GM21381 (cell line): ENCODE data around the gene UVRAG.
A peak's percentile ranks its signal among the peaks of the same experiment; 100 is the strongest.
"Not testable (repeated sequence)": the region's sequence is repeated elsewhere in the genome, so short reads cannot be mapped to it uniquely, and the experiment has no call there.

Source experiments
- ATAC-seq: cut with Tn5 transposase; IDR thresholded peaks from one replicate; pipeline ENCODE4 v1.9.1; 2021; ENCODE audit warnings: mild to moderate bottlenecking, moderate library complexity; ENCODE audit not compliant: unreplicated experiment

UVRAG gene

DNA sequence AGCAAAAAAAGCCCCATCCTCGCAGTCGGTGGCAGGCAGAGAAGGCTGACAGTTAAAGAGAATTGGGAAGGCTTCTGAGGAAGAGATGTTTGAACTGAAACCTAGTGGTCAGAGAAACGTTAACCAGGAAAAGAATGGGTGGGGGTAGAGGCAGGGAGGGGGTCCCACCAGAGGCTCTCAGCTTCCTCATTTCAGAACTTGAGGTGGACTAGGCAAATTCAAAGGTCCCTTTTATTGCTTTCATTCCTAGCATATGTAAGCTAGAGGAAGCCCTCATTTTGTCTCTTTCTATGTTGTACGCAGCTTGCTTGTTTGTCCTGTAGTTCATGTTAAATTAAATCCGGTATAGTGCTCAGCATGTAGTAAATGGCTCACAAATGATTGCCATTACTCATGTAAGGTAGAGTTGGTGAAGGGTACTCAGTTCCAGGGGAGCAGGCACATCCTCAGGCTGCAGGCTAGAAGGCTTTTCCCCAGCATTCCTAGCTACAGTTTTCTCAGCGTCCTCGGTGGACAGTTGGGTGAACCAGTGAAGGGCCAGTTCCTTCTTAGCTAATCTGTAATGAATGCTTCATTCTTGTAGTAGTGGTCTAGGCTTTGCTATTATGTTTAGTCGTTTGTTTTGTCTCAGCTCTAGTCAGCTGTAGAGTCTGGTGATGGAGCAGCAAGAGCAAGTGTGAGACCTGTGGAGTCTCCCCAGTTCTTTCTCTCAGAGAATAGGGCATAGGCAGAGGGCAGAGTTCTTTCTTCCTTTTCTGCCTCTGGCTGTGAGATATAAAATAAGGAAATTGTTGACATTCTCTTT lies 58.6 kb downstream of the UVRAG start:
- peak; percentile 66 for ATAC-seq

- ATAC-seq = no peak
Measured at GRCh38 chr11:75874684-75875341, 59.8 kb downstream of the UVRAG start.

GRCh38 chr11:75877327-75877726 lies 62.3 kb downstream of the UVRAG start:
- not testable (repeated sequence) for ATAC-seq

DNA sequence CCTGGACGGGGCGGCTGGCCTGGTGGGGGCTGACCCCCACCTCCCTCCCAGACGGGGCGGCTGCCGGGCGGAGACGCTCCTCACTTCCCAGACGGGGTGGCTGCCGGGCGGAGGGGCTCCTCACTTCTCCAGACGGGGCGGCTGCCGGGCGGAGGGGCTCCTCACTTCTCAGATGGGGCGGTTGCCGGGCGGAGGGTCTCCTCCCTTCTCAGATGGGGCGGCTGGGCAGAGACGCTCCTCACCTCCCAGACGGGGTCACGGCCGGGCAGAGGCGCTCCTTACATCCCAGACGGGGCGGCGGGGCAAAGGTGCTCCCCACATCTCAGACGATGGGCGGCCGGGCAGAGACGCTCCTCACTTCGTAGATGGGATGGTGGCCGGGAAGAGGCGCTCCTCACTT lies 62.9 kb downstream of the UVRAG start:
- ATAC-seq = not testable (repeated sequence)

DNA sequence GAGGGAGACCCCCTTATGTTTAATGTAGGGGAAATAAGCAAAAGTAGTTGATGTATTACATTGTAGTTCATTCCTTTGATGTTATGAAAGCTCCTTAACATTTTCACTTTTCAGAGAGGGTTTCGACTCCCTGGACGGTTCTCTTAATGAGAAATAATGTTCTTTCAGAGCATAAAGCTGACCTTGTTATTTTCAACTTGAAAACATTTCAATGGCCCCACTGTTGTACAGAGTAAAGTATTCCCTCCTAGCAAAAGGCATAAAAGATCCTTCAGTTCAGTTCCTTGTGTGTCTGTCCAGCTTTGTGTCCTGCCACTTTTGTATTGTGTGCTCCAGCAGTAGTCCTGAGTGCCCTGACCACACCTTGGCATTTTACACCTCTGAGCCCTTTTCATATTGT lies 63.9 kb downstream of the UVRAG start:
- ATAC-seq = no peak

GRCh38 chr11:75879737-75880136 lies 64.7 kb downstream of the UVRAG start:
- no peak for ATAC-seq

DNA sequence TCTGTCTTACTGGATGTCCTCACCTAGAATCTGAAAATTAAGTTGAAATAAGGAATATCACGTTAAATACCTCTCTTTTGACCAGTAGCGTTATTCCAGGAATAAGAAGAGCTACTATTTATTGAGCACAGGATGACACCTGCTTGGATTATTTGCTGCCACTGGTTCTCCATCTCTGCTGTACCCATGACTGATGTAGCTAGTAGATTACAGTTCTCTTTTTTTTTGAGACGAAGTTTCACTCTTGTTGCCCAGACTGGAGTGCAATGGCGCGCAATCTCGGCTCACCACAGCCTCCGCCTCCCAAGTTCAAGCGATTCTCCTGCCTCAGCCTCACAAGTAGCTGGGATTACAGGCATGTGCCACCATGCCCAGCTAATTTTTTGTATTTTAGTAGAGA lies 65.3 kb downstream of the UVRAG start:
- not testable (repeated sequence) for ATAC-seq

DNA sequence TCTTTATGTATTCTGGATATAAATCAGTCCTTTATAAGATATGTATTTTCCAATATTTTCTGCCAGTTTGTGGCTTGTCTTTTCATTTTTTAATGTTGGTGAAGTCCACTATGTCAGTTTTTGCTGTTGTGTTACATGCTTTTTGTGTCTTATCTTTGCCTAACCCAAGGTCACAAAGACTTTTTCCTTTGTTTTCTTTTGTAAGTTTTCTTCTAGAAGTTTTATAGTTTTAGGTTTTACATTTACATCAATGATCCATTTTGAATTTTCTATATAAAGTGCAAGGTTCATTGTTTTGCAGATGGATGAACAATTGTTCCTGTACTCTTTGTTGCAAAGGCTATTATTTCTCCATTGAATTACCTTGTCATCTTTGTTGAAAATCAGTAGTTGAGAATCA lies 69.3 kb downstream of the UVRAG start:
- ATAC-seq = no peak

DNA sequence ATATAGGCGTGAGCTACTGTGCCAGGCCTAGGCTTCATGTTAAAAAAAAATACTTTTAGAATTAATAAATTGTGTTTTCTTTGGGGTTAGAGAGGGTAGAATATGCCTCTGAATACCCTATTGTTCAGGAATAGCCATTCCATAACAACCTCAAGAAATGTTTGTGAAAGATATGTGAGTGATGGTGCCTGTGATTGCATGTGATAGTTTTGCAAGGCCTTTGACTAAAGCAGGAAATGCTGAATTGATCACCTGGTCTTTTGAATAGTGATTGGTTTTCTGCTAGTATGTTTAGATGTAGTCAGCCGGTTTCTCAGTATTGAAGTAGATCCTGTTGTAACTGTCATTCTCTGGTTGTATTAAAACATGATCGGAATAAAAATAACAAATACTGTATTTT lies 73.4 kb downstream of the UVRAG start:
- ATAC-seq = no peak

DNA sequence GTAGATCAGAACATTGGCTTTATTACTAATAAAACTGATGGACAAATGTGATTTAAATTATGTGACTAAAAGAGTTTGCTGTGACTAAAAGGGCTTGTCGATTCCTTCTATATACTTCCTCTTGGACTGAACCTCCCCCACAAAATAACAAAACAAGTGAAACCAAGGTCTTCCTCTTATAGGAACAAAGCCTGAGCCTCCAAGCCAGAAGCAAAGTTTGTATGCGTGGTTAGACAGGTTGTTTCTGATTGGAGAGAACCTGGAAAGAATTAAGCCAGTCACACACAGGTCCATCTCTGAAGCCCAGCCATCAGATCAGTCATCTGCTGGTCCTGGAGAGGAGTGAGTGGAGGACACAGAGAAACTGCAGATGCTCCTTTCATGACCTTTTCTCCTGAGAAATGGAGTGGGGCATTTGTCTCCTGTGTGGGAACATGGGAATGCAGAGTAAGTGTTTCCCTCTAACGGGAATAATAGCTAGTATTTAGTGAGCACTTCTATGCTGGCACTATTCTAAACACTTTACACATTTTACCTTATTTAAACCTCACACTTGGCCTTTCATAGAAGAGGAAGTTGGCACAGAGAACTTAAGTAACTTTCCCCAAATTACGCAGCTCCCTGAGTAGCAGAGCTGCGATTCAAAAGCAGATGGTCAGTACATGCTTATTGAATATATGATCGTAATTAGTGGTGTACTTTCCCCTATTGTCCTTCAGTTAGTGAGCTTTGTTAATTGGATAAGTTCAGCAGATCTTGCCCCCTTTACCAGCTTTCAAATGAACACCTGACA lies 77.1 kb downstream of the UVRAG start:
- no peak for ATAC-seq

DNA sequence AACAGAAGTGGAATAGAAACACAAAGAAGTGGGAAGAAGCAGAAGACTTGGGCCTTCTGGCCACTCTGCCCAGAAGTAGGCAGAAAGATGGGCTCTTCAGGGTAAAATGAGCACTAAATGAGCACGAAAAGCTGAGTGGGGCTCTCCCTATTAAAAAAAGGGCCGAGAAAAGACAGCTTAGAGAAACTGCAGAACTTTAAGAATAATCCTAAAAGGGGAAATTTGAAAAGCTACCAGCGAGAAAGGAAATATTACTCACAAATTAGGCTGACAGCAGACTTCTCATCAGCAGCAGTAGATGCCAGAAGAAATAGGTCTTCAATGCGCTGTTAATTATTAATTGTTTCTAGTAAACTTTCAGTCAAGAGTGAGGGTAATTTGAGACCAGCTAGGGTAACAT lies 78.2 kb downstream of the UVRAG start:
- ATAC-seq = no peak

- no peak for ATAC-seq
Measured at GRCh38 chr11:75894036-75894585, 79.1 kb downstream of the UVRAG start.

- ATAC-seq = no peak
Measured at GRCh38 chr11:75896843-75897419, 81.9 kb downstream of the UVRAG start.

GRCh38 chr11:75898871-75899270 lies 83.9 kb downstream of the UVRAG start:
- no peak for ATAC-seq

DNA sequence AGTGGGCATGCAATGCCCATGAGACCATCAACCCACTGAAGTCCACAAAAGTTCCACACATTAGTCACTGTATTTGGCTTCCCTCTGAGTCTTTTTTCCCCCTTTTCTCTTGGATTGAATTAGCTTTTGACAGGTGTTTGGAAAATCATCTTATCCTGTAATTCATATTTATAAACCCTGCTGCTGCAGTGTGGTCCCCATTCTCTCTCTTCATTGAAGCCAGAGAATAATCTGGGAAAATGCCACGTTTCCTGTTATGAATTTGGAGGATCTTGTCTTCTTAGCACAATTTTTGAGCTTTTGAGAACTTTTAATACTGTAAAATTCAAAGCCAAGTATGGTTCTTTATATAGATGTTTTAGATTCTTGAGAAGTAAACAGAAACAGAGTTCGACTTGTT lies 84.8 kb downstream of the UVRAG start:
- no peak for ATAC-seq

DNA sequence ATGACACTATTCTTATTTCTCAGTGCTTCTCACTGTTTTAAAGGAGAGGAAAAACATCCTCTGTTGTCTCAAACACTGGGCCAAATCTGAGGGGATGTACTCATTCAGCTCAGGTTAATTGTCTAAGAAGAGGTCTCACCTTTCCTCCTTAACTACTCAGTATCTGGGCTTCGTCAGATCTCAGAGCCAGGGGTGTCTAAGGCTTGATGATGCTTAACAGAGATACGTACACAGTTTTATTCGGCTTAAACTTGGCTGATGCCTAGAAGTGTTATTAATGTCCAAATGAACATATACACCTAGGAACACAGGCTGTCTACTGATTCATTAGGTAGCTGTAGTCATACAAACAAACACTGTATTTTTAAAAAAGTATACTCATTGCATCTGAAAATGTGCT lies 85.8 kb downstream of the UVRAG start:
- ATAC-seq = no peak

- no peak for ATAC-seq
Measured at GRCh38 chr11:75902631-75903030, 87.6 kb downstream of the UVRAG start.

- ATAC-seq = no peak
Measured at GRCh38 chr11:75903276-75903675, 88.3 kb downstream of the UVRAG start.

- no peak for ATAC-seq
Measured at GRCh38 chr11:75905434-75905833, 90.4 kb downstream of the UVRAG start.

GRCh38 chr11:75907906-75908527 lies 93.0 kb downstream of the UVRAG start:
- no peak for ATAC-seq
